PC-3 (cell line): ENCODE results near the gene CDK2AP2. TPM values are rescaled to one million over a fixed set of nuclear protein-coding genes. Genes with fewer than 3 reads are reported as not detected.

Experiments
- ATAC-seq: fragments of 200-7000 bp; cut with Tn5 transposase; 2 replicates; pipeline ENCODE4 v1.9.1; 2020; ENCODE audit warnings: mild to moderate bottlenecking, moderate library complexity
- BruUV-seq: library from RNA; stranded (reverse); fragments of 400-500 nt; replicated peaks from 2 replicates; lab custom pipeline; 2021; lab: Mats Ljungman, UMichigan
- CTCF ChIA-PET: fragments of 300-600 bp; sonication (Branson Sonifier 250); formaldehyde crosslinking; loops from one replicate; lab custom pipeline; 2022; ENCODE audit warnings: antibody characterized with exemption; lab: Charles Lee
- POLR2A ChIA-PET: fragments of 300-600 bp; sonication (Branson Sonifier 250); formaldehyde crosslinking; loops from one replicate; lab custom pipeline; 2022; ENCODE audit warnings: antibody characterized with exemption; ENCODE audit not compliant: unreplicated experiment; lab: Charles Lee
- DNase-seq: peaks from one replicate; pipeline ENCODE4 v3.0.0-alpha.2; 2015
- H2AFZ ChIP-seq: fragments of 300-600 bp; sonication (generic); 2 replicates; pipeline ENCODE4 v1.6.0; 2016; ENCODE audit warnings: antibody characterized with exemption, low read length
- H3F3A ChIP-seq: fragments of 300-600 bp; sonication (generic); one replicate; pipeline ENCODE4 v1.6.0; 2017; ENCODE audit warnings: antibody characterized with exemption, low read length, control low read depth, mild to moderate bottlenecking; ENCODE audit not compliant: unreplicated experiment
- H3K27ac ChIP-seq: fragments of 300-600 bp; sonication (generic); 2 replicates; pipeline ENCODE4 v1.5.1; 2016; ENCODE audit warnings: mild to moderate bottlenecking, low read length
- H3K27me3 ChIP-seq: fragments of 300-600 bp; sonication (generic); 2 replicates; pipeline ENCODE4 v1.6.1; 2016; ENCODE audit warnings: low read length, mixed read lengths
- H3K36me3 ChIP-seq: fragments of 300-600 bp; sonication (generic); 2 replicates; pipeline ENCODE4 v1.6.1; 2016; ENCODE audit warnings: low read depth, mixed run types, low read length, mixed read lengths
- H3K4me1 ChIP-seq: fragments of 300-600 bp; sonication (generic); 2 replicates; pipeline ENCODE4 v1.5.1; 2016; ENCODE audit warnings: low read length; ENCODE audit not compliant: insufficient read depth
- H3K4me2 ChIP-seq: fragments of 300-600 bp; sonication (generic); 2 replicates; pipeline ENCODE4 v1.6.0; 2016; ENCODE audit warnings: low read length
- H3K4me3 ChIP-seq: fragments of 300-600 bp; sonication (generic); 2 replicates; pipeline ENCODE4 v1.5.1; 2016; ENCODE audit warnings: mild to moderate bottlenecking, low read length, mixed read lengths
- H3K79me2 ChIP-seq: fragments of 300-600 bp; sonication (generic); 2 replicates; pipeline ENCODE4 v1.6.1; 2017; ENCODE audit warnings: low read length, mixed read lengths
- H3K9ac ChIP-seq: fragments of 300-600 bp; sonication (generic); 2 replicates; pipeline ENCODE4 v1.6.0; 2016; ENCODE audit warnings: mild to moderate bottlenecking, low read length
- H3K9me2 ChIP-seq: fragments of 300-600 bp; sonication (generic); replicated peaks from 2 replicates; pipeline ENCODE4 v1.6.1; 2016; ENCODE audit warnings: mixed run types, low read length, mixed read lengths
- H3K9me3 ChIP-seq: fragments of 300-600 bp; sonication (generic); 2 replicates; pipeline ENCODE4 v1.6.1; 2016; ENCODE audit warnings: low read length, mixed read lengths
- H4K20me1 ChIP-seq: fragments of 300-600 bp; sonication (generic); 2 replicates; pipeline ENCODE4 v1.6.1; 2016; ENCODE audit warnings: low read length, mixed read lengths
- EZH2 ChIP-seq: fragments of 300-600 bp; sonication (generic); IDR thresholded peaks from one replicate; pipeline ENCODE4 v1.6.1; 2017; ENCODE audit warnings: antibody characterized with exemption, mild to moderate bottlenecking, low read length; ENCODE audit not compliant: unreplicated experiment
- EZH2phosphoT487 ChIP-seq: fragments of 300-600 bp; sonication (generic); IDR thresholded peaks from 2 replicates; pipeline ENCODE4 v1.6.1; 2018; ENCODE audit warnings: mild to moderate bottlenecking, antibody characterized with exemption, low read length, borderline replicate concordance
- intact Hi-C: fragments of 100-400 bp; cut with micrococcal nuclease; formaldehyde crosslinking; loops from 2 replicates; pipeline ENCODE4 v1.9.0; 2023
- total RNA-seq: library from RNA; depleted of rRNA; stranded (reverse); fragments of >200 nt; gene quantifications from 2 replicates; pipeline ENCODE4 v1.2.3, GENCODE V29; 2014
- TF ChIP-seq, protein P1 (sequence below): fragments of 300-600 bp; sonication (generic); conservative IDR thresholded peaks from 2 replicates; pipeline ENCODE4 v1.5.1; 2017; ENCODE audit warnings: antibody characterized with exemption, low read depth, mild to moderate bottlenecking, low read length

Gene CDK2AP2
- total RNA-seq, 1 experiment from 2014 or later = 87.4 TPM

DNA sequence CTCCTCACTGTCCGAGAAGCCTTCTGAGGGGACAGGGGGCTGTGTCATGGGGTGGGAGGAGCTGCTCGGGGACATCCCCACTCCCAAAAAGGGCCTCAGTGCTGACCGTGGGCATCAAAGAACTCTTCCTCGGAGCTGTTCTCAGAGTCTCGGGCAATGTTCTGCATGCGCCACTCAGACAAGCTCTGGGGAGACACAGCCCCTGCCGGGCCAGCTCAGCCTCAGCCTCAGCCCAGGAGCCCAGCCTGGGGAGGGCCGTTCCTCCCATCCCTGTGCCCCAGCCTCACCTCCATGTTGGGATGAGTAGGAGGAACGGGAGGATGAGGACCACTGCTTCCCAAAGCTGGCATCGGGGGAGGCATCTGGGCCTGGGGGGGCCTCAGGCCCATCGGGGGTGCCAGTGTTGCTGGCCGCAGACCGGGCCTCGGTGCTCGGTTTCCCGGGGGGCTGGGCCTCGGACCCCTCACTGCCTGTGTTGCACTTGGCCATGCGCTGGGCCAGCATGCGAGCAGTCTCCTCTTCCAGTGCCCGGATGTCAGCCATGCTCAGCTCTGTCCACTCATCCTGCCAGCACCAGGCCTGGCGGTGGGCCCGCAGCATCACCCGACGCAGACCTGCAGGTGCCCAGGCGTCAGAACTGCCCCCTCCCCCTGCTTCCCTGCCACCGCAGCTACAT lies 8.0 kb downstream of the CDK2AP2 start:
- ChIA-PET CTCF (no interaction called here), POLR2A (no interaction called here)
- H3K4me3 ChIP-seq = no peak overlapping the region
- TF ChIP-seq EZH2 = no peak
- no peak for TF ChIP-seq EZH2phosphoT487
- TF ChIP-seq, protein P1, sequence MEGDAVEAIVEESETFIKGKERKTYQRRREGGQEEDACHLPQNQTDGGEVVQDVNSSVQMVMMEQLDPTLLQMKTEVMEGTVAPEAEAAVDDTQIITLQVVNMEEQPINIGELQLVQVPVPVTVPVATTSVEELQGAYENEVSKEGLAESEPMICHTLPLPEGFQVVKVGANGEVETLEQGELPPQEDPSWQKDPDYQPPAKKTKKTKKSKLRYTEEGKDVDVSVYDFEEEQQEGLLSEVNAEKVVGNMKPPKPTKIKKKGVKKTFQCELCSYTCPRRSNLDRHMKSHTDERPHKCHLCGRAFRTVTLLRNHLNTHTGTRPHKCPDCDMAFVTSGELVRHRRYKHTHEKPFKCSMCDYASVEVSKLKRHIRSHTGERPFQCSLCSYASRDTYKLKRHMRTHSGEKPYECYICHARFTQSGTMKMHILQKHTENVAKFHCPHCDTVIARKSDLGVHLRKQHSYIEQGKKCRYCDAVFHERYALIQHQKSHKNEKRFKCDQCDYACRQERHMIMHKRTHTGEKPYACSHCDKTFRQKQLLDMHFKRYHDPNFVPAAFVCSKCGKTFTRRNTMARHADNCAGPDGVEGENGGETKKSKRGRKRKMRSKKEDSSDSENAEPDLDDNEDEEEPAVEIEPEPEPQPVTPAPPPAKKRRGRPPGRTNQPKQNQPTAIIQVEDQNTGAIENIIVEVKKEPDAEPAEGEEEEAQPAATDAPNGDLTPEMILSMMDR = no peak
- H2AFZ ChIP-seq = no peak overlapping the region
- peaks cover 18% of the 10 kb centered on the region for H3K79me2 ChIP-seq
- H3F3A ChIP-seq = no peaks in the 10 kb centered on the region
- no peaks in the 10 kb centered on the region for H3K36me3 ChIP-seq
- intact Hi-C loops = no loop called here
- H3K4me2 ChIP-seq = no peak overlapping the region
- ATAC-seq (no peak), DNase-seq (no peak)
- no peaks in the 10 kb centered on the region for H3K27me3 ChIP-seq
- H3K9me3 ChIP-seq = no peaks in the 10 kb centered on the region
- no peak overlapping the region for H3K9ac ChIP-seq
- H3K27ac ChIP-seq = no peak overlapping the region
- H3K9me2 ChIP-seq = no peaks in the 10 kb centered on the region
- peaks cover 4% of the 10 kb centered on the region; the same call in 1 of the 2 replicates for H4K20me1 ChIP-seq
- BruUV-seq = no TSS peak
- H3K4me1 ChIP-seq = peaks cover 6% of the 10 kb centered on the region; the same call in 1 of the 2 replicates

- Histone ChIP-seq H3F3A (no peaks in the 10 kb centered on the region), H3K27ac (no peak overlapping the region), H2AFZ (no peak overlapping the region), H3K79me2 (peaks cover 9% of the 10 kb centered on the region; the same call in 1 of the 2 replicates), H3K9me2 (no peaks in the 10 kb centered on the region), H3K27me3 (no peaks in the 10 kb centered on the region), H3K4me1 (peaks cover 1% of the 10 kb centered on the region; the same call in 1 of the 2 replicates), H4K20me1 (no peaks in the 10 kb centered on the region; the same call in 1 of the 2 replicates), H3K4me2 (no peak overlapping the region), H3K4me3 (no peak overlapping the region), H3K36me3 (no peaks in the 10 kb centered on the region), H3K9me3 (no peaks in the 10 kb centered on the region), H3K9ac (no peak overlapping the region)
- intact Hi-C loops = no loop called here
- POLR2A ChIA-PET = no interaction called here
- no peak for ATAC-seq
- DNase-seq = no peak
- TF ChIP-seq EZH2phosphoT487 (no peak), EZH2 (no peak)
- TF ChIP-seq, protein P1 = no peak
- CTCF ChIA-PET = no interaction called here
- BruUV-seq = no TSS peak
These were observed 9.4 kb downstream of the CDK2AP2 start for GRCh38 chr11:67498544-67498972.

DNA sequence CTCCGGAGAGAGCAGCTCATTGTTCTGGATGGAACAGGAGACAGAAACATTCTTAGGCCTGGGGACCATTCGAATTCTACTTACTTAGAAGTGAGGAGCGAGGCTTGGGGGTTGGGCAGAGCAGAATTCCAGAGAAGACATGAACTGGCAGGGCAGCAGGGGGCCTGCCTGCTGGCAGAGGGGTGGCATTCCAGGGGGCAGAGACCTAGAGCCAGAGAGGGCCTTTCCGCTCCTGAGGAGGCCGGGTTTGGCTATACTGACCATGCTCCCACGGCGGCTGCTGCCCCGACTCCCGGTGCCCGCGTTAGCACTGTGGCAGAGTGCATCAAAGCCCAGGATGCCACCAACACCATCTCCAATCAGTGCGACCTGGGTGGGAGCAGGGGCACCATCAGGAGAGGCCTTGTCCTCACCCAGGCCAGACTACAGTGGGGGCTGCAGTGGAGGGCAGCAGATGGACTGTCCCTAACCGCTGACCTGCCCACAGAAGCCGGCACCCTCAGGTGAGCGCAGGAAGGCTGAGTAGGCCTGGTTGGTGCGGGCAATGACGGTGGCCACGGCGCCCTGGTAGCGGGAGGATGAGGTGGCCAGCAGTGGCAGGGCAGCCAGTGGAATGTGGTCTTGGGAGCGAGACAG lies 10.2 kb downstream of the CDK2AP2 start:
- Histone ChIP-seq H3K4me1 (no peaks in the 10 kb centered on the region), H3K9ac (no peak overlapping the region), H3F3A (no peaks in the 10 kb centered on the region), H3K9me2 (no peaks in the 10 kb centered on the region), H3K4me2 (no peak overlapping the region), H3K9me3 (no peaks in the 10 kb centered on the region), H3K79me2 (0 out of 2 replicates have a peak, but pooled peaks cover 3% of the 10 kb centered on the region), H3K36me3 (no peaks in the 10 kb centered on the region; the same call in 1 of the 2 replicates), H2AFZ (no peak overlapping the region), H4K20me1 (no peaks in the 10 kb centered on the region; the same call in 1 of the 2 replicates), H3K27me3 (no peaks in the 10 kb centered on the region), H3K4me3 (no peak overlapping the region), H3K27ac (no peak overlapping the region)
- ChIA-PET POLR2A (no interaction called here), CTCF (no interaction called here)
- TF ChIP-seq EZH2phosphoT487 = no peak
- no TSS peak for BruUV-seq
- ATAC-seq (no peak), DNase-seq (no peak)
- intact Hi-C loops = no loop called here
